HG03520 (cell line): ENCODE data around the gene NID1.
"Not testable (repeated sequence)": the region's sequence is repeated elsewhere in the genome, so short reads cannot be mapped to it uniquely, and the experiment has no call there.

Source experiments
- ATAC-seq: cut with Tn5 transposase; IDR thresholded peaks from one replicate; pipeline ENCODE4 v1.9.1; 2021; ENCODE audit warnings: mild to moderate bottlenecking, moderate library complexity; ENCODE audit not compliant: unreplicated experiment

NID1 gene

GRCh38 chr1:235971020-235971419, 93.9 kb downstream of the NID1 start:
- no peak for ATAC-seq

GRCh38 chr1:235968831-235969230, 96.1 kb downstream of the NID1 start:
- no peak for ATAC-seq

GRCh38 chr1:235966134-235966533, 98.8 kb downstream of the NID1 start:
- ATAC-seq = not testable (repeated sequence)

GRCh38 chr1:235960809-235961208, 104.1 kb downstream of the NID1 start:
- no peak for ATAC-seq

- no peak for ATAC-seq
These were observed 106.9 kb downstream of the NID1 start for GRCh38 chr1:235958021-235958420.

GRCh38 chr1:235955777-235956176, 109.1 kb downstream of the NID1 start:
- ATAC-seq = no peak

- peak; percentile 96 for ATAC-seq
These were observed 110.3 kb downstream of the NID1 start for GRCh38 chr1:235954306-235955283.

- ATAC-seq = no peak
These were observed 111.1 kb downstream of the NID1 start for GRCh38 chr1:235953801-235954200.

GRCh38 chr1:235952950-235953615, 111.8 kb downstream of the NID1 start:
- no peak for ATAC-seq

GRCh38 chr1:235951661-235952060, 113.2 kb downstream of the NID1 start:
- no peak for ATAC-seq

GRCh38 chr1:235950318-235950717, 114.6 kb downstream of the NID1 start:
- ATAC-seq = no peak

- no peak for ATAC-seq
These were observed 116.0 kb downstream of the NID1 start for GRCh38 chr1:235948774-235949427.

GRCh38 chr1:235947989-235948388, 116.9 kb downstream of the NID1 start:
- no peak for ATAC-seq

GRCh38 chr1:235946571-235946981, 118.3 kb downstream of the NID1 start:
- ATAC-seq = peak; percentile 34

- ATAC-seq = peak; percentile 63
These were observed 118.9 kb downstream of the NID1 start for GRCh38 chr1:235945775-235946570.

- no peak for ATAC-seq
These were observed 121.2 kb downstream of the NID1 start for GRCh38 chr1:235943581-235944114.

GRCh38 chr1:235942979-235943575, 121.8 kb downstream of the NID1 start:
- no peak for ATAC-seq

- no peak for ATAC-seq
These were observed 122.3 kb downstream of the NID1 start for GRCh38 chr1:235942625-235942934.

- ATAC-seq = no peak
These were observed 122.8 kb downstream of the NID1 start for GRCh38 chr1:235941876-235942624.
